K562 (cell line): Measurements from ENCODE around the gene DLX3. TPM values are rescaled to one million over a fixed set of nuclear protein-coding genes. Genes with fewer than 3 reads are reported as not detected.

Experiments used
- ATAC-seq: fragments of 200-7000 bp; cut with Tn5 transposase; 3 replicates; pipeline ENCODE4 v1.9.1; 2020; ENCODE audit warnings: moderate library complexity
- BruUV-seq: library from RNA; stranded (reverse); fragments of 400-500 nt; replicated peaks from 2 replicates; lab custom pipeline; 2021; lab: Mats Ljungman, UMichigan
- CTCF ChIA-PET: fragments of 300-600 bp; formaldehyde crosslinking; extraction: SDS; loops from one replicate; lab custom pipeline; 2021; ENCODE audit warnings: low intra/inter-chr PET ratio; lab: Yijun Ruan, JAX
- POLR2A ChIA-PET: fragments of 300-600, 350-650 bp; sonication (Branson Sonifier 250); formaldehyde crosslinking; extraction: SDS; loops from one replicate; lab custom pipeline; 2021; ENCODE audit warnings: antibody characterized with exemption, inconsistent platforms; lab: Yijun Ruan, JAX
- DNase-seq, 4 experiments: peaks; one replicate each; pipeline versions ENCODE4 v3.0.0 to v3.0.0-alpha.2; 2011 to 2018; ENCODE audit warnings: low spot score in 3 of 4, mixed read lengths in 3 of 4; ENCODE audit errors: extremely low read depth in 1 of 4
- FAIRE-seq: peaks from 2 replicates; lab custom pipeline; 2011; peaks lifted over from hg19 to GRCh38; lab: Jason Lieb, UNC
- H2AFZ ChIP-seq: 2 replicates; pipeline ENCODE4 v1.6.0; 2011; ENCODE audit warnings: low read depth, low read length, control low read depth, inconsistent platforms
- H3K27ac ChIP-seq: fragments of 200-600 bp; 3 replicates; pipeline ENCODE4 v1.8.0; 2011; ENCODE audit warnings: low read depth, mild to moderate bottlenecking, control low read depth, inconsistent platforms, low read length, moderate library complexity, mixed read lengths; ENCODE audit errors: extremely low read depth
- H3K27me3 ChIP-seq, 2 experiments: fragments of 300-600 bp in 1 of 2; 2 replicates in 1 of 2; 3 replicates in 1 of 2; pipeline versions ENCODE4 v1.6.0 to v1.8.0; 2011; ENCODE audit warnings: inconsistent platforms in 2 of 2, low read length in 2 of 2, mild to moderate bottlenecking in 1 of 2, mixed read lengths in 1 of 2, moderate library complexity in 1 of 2; ENCODE audit not compliant: control insufficient read depth in 2 of 2, insufficient read depth in 2 of 2
- H3K36me3 ChIP-seq: fragments of 300-600 bp; 3 replicates; pipeline ENCODE4 v1.8.0; 2011; ENCODE audit warnings: mild to moderate bottlenecking, low read length, inconsistent platforms; ENCODE audit not compliant: control insufficient read depth, insufficient read depth
- H3K4me1 ChIP-seq, 2 experiments: fragments of 200-600 bp in 1 of 2; replicated peaks in 1 of 2; 2 replicates in 1 of 2; 3 replicates in 1 of 2; pipeline versions ENCODE4 v1.5.1 to v1.8.0; 2011; ENCODE audit warnings: inconsistent platforms in 2 of 2, low read length in 2 of 2, mild to moderate bottlenecking in 1 of 2, mixed read lengths in 1 of 2, moderate library complexity in 1 of 2; ENCODE audit not compliant: control insufficient read depth in 2 of 2, insufficient read depth in 2 of 2
- H3K4me2 ChIP-seq: 2 replicates; pipeline ENCODE4 v1.6.1; 2011; ENCODE audit warnings: low read length, control low read depth, inconsistent platforms, mixed read lengths; ENCODE audit not compliant: insufficient read depth
- H3K4me3 ChIP-seq: fragments of 200-600 bp; sonication (generic), shearing (Covaris generic); 2 replicates; pipeline ENCODE4 v1.5.1; 2016; ENCODE audit warnings: control low read depth, inconsistent platforms
- H3K79me2 ChIP-seq: fragments of 200-600 bp; 3 replicates; pipeline ENCODE4 v1.8.0; 2011; ENCODE audit warnings: low read length, inconsistent platforms; ENCODE audit not compliant: control insufficient read depth, insufficient read depth
- H3K9ac ChIP-seq, 2 experiments: 2 replicates each; pipeline versions ENCODE4 v1.6.0 to v1.6.1; 2011; ENCODE audit warnings: low read depth in 2 of 2, low read length in 2 of 2, control low read depth in 1 of 2, inconsistent platforms in 1 of 2, mild to moderate bottlenecking in 1 of 2, mixed read lengths in 1 of 2; ENCODE audit not compliant: insufficient read depth in 1 of 2
- H3K9me1 ChIP-seq: one replicate; pipeline ENCODE4 v1.6.0; 2011; ENCODE audit warnings: inconsistent platforms, mild to moderate bottlenecking, low read length, moderate library complexity; ENCODE audit not compliant: control insufficient read depth, insufficient read depth
- H3K9me3 ChIP-seq: replicated peaks from 2 replicates; pipeline ENCODE4 v1.5.1; 2011; ENCODE audit warnings: low read depth, low read length, inconsistent platforms; ENCODE audit not compliant: control insufficient read depth, insufficient read depth
- H4K20me1 ChIP-seq: replicated peaks from 2 replicates; pipeline ENCODE4 v1.6.1; 2011; ENCODE audit warnings: low read length, inconsistent platforms, mixed read lengths; ENCODE audit not compliant: control insufficient read depth, insufficient read depth
- ATF1 ChIP-seq, 2 experiments: fragments of 450-650 bp in 1 of 2; IDR thresholded peaks; 2 replicates each; pipeline ENCODE4 v1.6.1; 2016; ENCODE audit warnings: missing compliant biosample characterization in 1 of 2, missing genetic modification characterization in 1 of 2
- C11orf30 ChIP-seq: fragments of 450-650 bp; IDR thresholded peaks from 2 replicates; pipeline ENCODE4 v1.6.1; 2016; ENCODE audit warnings: low read depth, mild to moderate bottlenecking
- CHD1 ChIP-seq: fragments of 200-600 bp; sonication (generic); IDR thresholded peaks from one replicate; pipeline ENCODE4 v1.6.1; 2012; ENCODE audit warnings: mild to moderate bottlenecking, moderate library complexity, low read length, inconsistent platforms
- CLOCK ChIP-seq: fragments of 250-450 bp; sonication (Bioruptor Pico); IDR thresholded peaks from 2 replicates; pipeline ENCODE4 v1.4.0; 2020; ENCODE audit warnings: mild to moderate bottlenecking, moderate library complexity, borderline replicate concordance
- LEF1 ChIP-seq: fragments of 450-650 bp; IDR thresholded peaks from 2 replicates; pipeline ENCODE4 v1.6.1; 2016; ENCODE audit warnings: mild to moderate bottlenecking
- MAFF ChIP-seq: IDR thresholded peaks from 2 replicates; pipeline ENCODE4 v1.6.1; 2012; ENCODE audit warnings: low read length, improper control_type of control experiment
- MLX ChIP-seq, 2 experiments: fragments of 450-650 bp in 1 of 2; sonication (generic) in 1 of 2; formaldehyde crosslinking; conservative IDR thresholded peaks; 2 replicates each; pipeline versions ENCODE4 v1.4.0 to v1.8.1; 2020 to 2022; ENCODE audit warnings: mild to moderate bottlenecking in 1 of 2, missing genetic modification reagents in 1 of 2
- PRPF4 ChIP-seq: fragments of 200-400 bp; formaldehyde crosslinking; IDR thresholded peaks from one replicate; pipeline ENCODE4 v1.6.1; 2017; ENCODE audit warnings: low read length, low read depth, mild to moderate bottlenecking; ENCODE audit not compliant: insufficient read depth, poor library complexity, severe bottlenecking
- PURB ChIP-seq: sonication (generic); formaldehyde crosslinking; IDR thresholded peaks from 2 replicates; pipeline ENCODE4 v1.9.0; 2021; ENCODE audit warnings: low read depth, mild to moderate bottlenecking, missing genetic modification reagents
- SMAD3 ChIP-seq: fragments of 450-650 bp; formaldehyde crosslinking; conservative IDR thresholded peaks from 2 replicates; pipeline ENCODE4 v1.4.0; 2020; ENCODE audit warnings: mild to moderate bottlenecking
- STAT5A ChIP-seq: IDR thresholded peaks from 2 replicates; pipeline ENCODE4 v1.6.1; 2012; ENCODE audit warnings: low read length, inconsistent platforms, borderline replicate concordance
- TAF1 ChIP-seq: IDR thresholded peaks from 2 replicates; pipeline ENCODE4 v1.6.1; 2011; ENCODE audit warnings: mild to moderate bottlenecking, low read length, moderate library complexity; ENCODE audit not compliant: insufficient read depth, control insufficient read depth, severe bottlenecking; ENCODE audit errors: extremely low read depth
- USF2 ChIP-seq: sonication (generic); formaldehyde crosslinking; IDR thresholded peaks from 2 replicates; pipeline ENCODE4 v1.5.0; 2020; ENCODE audit warnings: missing genetic modification reagents
- ZNF586 ChIP-seq: fragments of 450-650 bp; formaldehyde crosslinking; conservative IDR thresholded peaks from 2 replicates; pipeline ENCODE4 v1.4.0; 2020; ENCODE audit warnings: mild to moderate bottlenecking, moderate library complexity
- WGBS: fragments of 100-300 bp; shearing (Covaris generic); methylation state at CpG from one replicate; pipeline ENCODE4 v1.1.6; 2016; ENCODE audit warnings: low coverage, mixed read lengths; ENCODE audit not compliant: insufficient coverage; ENCODE audit errors: missing lambda C conversion rate; 5-methylcytosine and 5-hydroxymethylcytosine counted together
- in situ Hi-C: fragments of 300-500 bp; cut with MboI; formaldehyde crosslinking; loops from 4 replicates; pipeline ENCODE4 v1.15.0; 2018; ENCODE audit warnings: inconsistent platforms, mixed read lengths
- intact Hi-C: fragments of 100-400 bp; cut with micrococcal nuclease; formaldehyde crosslinking; loops from 2 replicates; pipeline ENCODE4 v1.14.2; 2022
- polyA plus RNA-seq, 8 experiments: library from polyadenylated mRNA; depleted of rRNA in 4 of 8; stranded (reverse) in 5 of 8; unstranded in 3 of 8; fragments of >200 nt; fragmentation: Nextera tagmentation in 2 of 8; fragmentation: Illumina TruSeq in 1 of 8; extraction: Ambion mirVana in 2 of 8; extraction: Trizol in 1 of 8; gene quantifications; 2 replicates each; pipeline versions ENCODE4 v1.2.1 to v1.2.3, GENCODE V29; 2011 to 2014; ENCODE audit warnings: inconsistent platforms in 1 of 8, missing spikeins in 1 of 8
- total RNA-seq, 7 experiments: library from RNA; depleted of rRNA in 6 of 7; stranded (reverse); fragments of >200 nt in 6 of 7; fragmentation: Illumina TruSeq in 2 of 7; extraction: Trizol in 2 of 7; gene quantifications; 2 replicates each; pipeline versions ENCODE4 v1.2.1 to v1.2.3, GENCODE V29; 2011 to 2021; ENCODE audit warnings: low replicate concordance in 1 of 7

The DLX3 gene
- total and polyA plus RNA-seq, 9 of the 15 experiments (the other 6 are each of a cell fraction or from before 2014, with no cell fraction given): not detected

GRCh38 chr17:49984283-49984682, 10.7 kb downstream of the DLX3 start (continued):
- no peak for TF ChIP-seq CLOCK
- no peak for TF ChIP-seq PURB
- no peak for TF ChIP-seq MLX (CRISPR knock-in tag; conservative IDR thresholded peaks at IDR 0.05)
- no peak for TF ChIP-seq STAT5A
- no peak for TF ChIP-seq ZNF586 (CRISPR knock-in tag)
- TF ChIP-seq C11orf30: peak; percentile 69; the same call in 1 of the 2 replicates
- TF ChIP-seq MAFF: peak; percentile 33; the same call in 1 of the 2 replicates

GRCh38 chr17:49980703-49981197, 14.3 kb downstream of the DLX3 start:
- no peaks in the 10 kb centered on the region for H3K9me3 ChIP-seq
- no peaks in the 10 kb centered on the region for H3K79me2 ChIP-seq
- H3K4me3 ChIP-seq: no peak overlapping the region
- H3K4me2 ChIP-seq: no peak overlapping the region
- FAIRE-seq: no peak
- no peak overlapping the region for H3K27ac ChIP-seq
- DNase-seq: no peak
- H3K9ac ChIP-seq: no peak overlapping the region
- no TSS peak for BruUV-seq
- ChIA-PET CTCF (no interaction called here), POLR2A (no interaction called here)
- intact Hi-C loops: no loop called here
- H3K27me3 ChIP-seq: peaks cover 6 to 17% of the 10 kb centered on the region in 2 experiments
- 1% methylated on average over 7 of the region's 7 CpGs for WGBS
- no peaks in the 10 kb centered on the region for H3K36me3 ChIP-seq
- H3K9me1 ChIP-seq: no peaks in the 10 kb centered on the region
- in situ Hi-C loops: no loop called here
- H2AFZ ChIP-seq: no peak overlapping the region
- no peak for ATAC-seq
- no peaks in the 10 kb centered on the region; a peak in 1 of 5 replicates for H3K4me1 ChIP-seq
- H4K20me1 ChIP-seq: no peaks in the 10 kb centered on the region; the same call in 1 of the 2 replicates
- TF ChIP-seq ATF1 (CRISPR knock-in tag; IDR thresholded peaks at IDR 0.05) (no peak), ATF1 (tag; IDR thresholded peaks at IDR 0.05) (no peak), LEF1 (no peak), CHD1 (no peak), SMAD3 (CRISPR knock-in tag) (no peak), USF2 (0 out of 2 replicates have a peak, but pooled peaks have one; percentile 30), PRPF4 (no peak), TAF1 (no peak)
